Naive thymus-derived CD4-positive, alpha-beta T cell (primary cell): ENCODE results near the gene TMEM61. TPM values are rescaled to one million over a fixed set of nuclear protein-coding genes. Genes with fewer than 3 reads are reported as not detected.

ENCODE experiments used
- ATAC-seq: fragments of 150-1000 bp; cut with Tn5 transposase; 2 replicates; pipeline ENCODE4 v1.10.0; 2021; ENCODE audit warnings: mild to moderate bottlenecking, moderate library complexity
- CTCF ChIA-PET: fragments of 350-600 bp; sonication (Branson Sonifier 250); formaldehyde crosslinking; loops from one replicate; lab custom pipeline; 2021; ENCODE audit warnings: antibody characterized with exemption; lab: Charles Lee
- POLR2A ChIA-PET: fragments of 350-600 bp; sonication (Branson Sonifier 250); formaldehyde crosslinking; loops from one replicate; lab custom pipeline; 2021; ENCODE audit warnings: antibody characterized with exemption, inconsistent platforms; lab: Charles Lee
- DNase-seq, 9 donors: peaks; one replicate each; pipeline versions ENCODE4 v3.0.0 to v3.0.0-alpha.2; 2020 to 2022; ENCODE audit warnings: mixed read lengths in 1 of 9
- H3K27ac ChIP-seq: one replicate; pipeline ENCODE4 v1.7.0; 2013; ENCODE audit warnings: mild to moderate bottlenecking, low read depth, low read length, moderate library complexity
- H3K27me3 ChIP-seq, 2 donors: one replicate each; pipeline ENCODE4 v1.7.0; 2013; ENCODE audit warnings: low read length in 2 of 2, mild to moderate bottlenecking in 2 of 2, moderate library complexity in 2 of 2; ENCODE audit not compliant: control insufficient read depth in 2 of 2, insufficient read depth in 2 of 2
- H3K36me3 ChIP-seq, 3 experiments: 1 replicate in 2 of 3; 2 replicates in 1 of 3; pipeline ENCODE4 v1.7.0; 2013; ENCODE audit warnings: low read length in 3 of 3, mild to moderate bottlenecking in 3 of 3, moderate library complexity in 1 of 3; ENCODE audit not compliant: insufficient read depth in 3 of 3, control insufficient read depth in 2 of 3
- H3K4me1 ChIP-seq, 2 donors: one replicate each; pipeline ENCODE4 v1.7.0; 2013; ENCODE audit warnings: low read length in 2 of 2, mild to moderate bottlenecking in 2 of 2, moderate library complexity in 1 of 2; ENCODE audit not compliant: control insufficient read depth in 2 of 2, insufficient read depth in 2 of 2
- H3K4me3 ChIP-seq: 2 replicates; pipeline ENCODE4 v1.7.0; 2013; ENCODE audit warnings: mild to moderate bottlenecking, low read length
- H3K9me3 ChIP-seq, 3 experiments: 1 replicate in 2 of 3; 2 replicates in 1 of 3; pipeline ENCODE4 v1.7.0; 2013; ENCODE audit warnings: low read length in 3 of 3; ENCODE audit not compliant: control insufficient read depth in 2 of 3
- H3K27ac Mint-ChIP-seq, 9 donors: one replicate each; pipeline ENCODE4 v1.8.0; 2020 to 2022; ENCODE audit warnings: mixed read lengths in 9 of 9, mild to moderate bottlenecking in 8 of 9, moderate library complexity in 5 of 9, inconsistent platforms in 2 of 9
- H3K27me3 Mint-ChIP-seq, 5 donors: one replicate each; pipeline ENCODE4 v1.8.0; 2021 to 2022; ENCODE audit warnings: mixed read lengths in 5 of 5, mild to moderate bottlenecking in 1 of 5
- H3K36me3 Mint-ChIP-seq, 5 donors: one replicate each; pipeline ENCODE4 v1.8.0; 2020 to 2022; ENCODE audit warnings: mixed read lengths in 5 of 5, mild to moderate bottlenecking in 3 of 5, inconsistent platforms in 1 of 5
- H3K4me1 Mint-ChIP-seq, 7 donors: one replicate each; pipeline ENCODE4 v1.8.0; 2020 to 2022; ENCODE audit warnings: mixed read lengths in 7 of 7, mild to moderate bottlenecking in 3 of 7, inconsistent platforms in 1 of 7
- H3K4me3 Mint-ChIP-seq, 10 donors: one replicate each; pipeline ENCODE4 v1.8.0; 2020 to 2022; ENCODE audit warnings: mild to moderate bottlenecking in 10 of 10, mixed read lengths in 10 of 10, moderate library complexity in 6 of 10, inconsistent platforms in 2 of 10
- H3K9me3 Mint-ChIP-seq, 11 donors: one replicate each; pipeline ENCODE4 v1.8.0; 2020 to 2022; ENCODE audit warnings: mixed read lengths in 11 of 11, mild to moderate bottlenecking in 4 of 11, inconsistent platforms in 1 of 11, moderate library complexity in 1 of 11
- intact Hi-C, 2 donors: fragments of 100-400 bp; cut with micrococcal nuclease; formaldehyde crosslinking; loops; one replicate each; pipeline ENCODE4 v1.15.1; 2023
- polyA plus RNA-seq, 2 donors: library from polyadenylated mRNA; unstranded; fragments of 300-500 nt; fragmentation: Illumina TruSeq; gene quantifications; one replicate each; pipeline ENCODE4 v1.2.3, GENCODE V29; 2021
- total RNA-seq, 6 experiments: library from RNA in 5 of 6; stranded (reverse) in 5 of 6; gene quantifications; 1 replicate in 5 of 6; 2 replicates in 1 of 6; pipeline ENCODE4 v1.2.3 and lab custom pipeline; 2021 to 2026

Gene TMEM61
- total and polyA plus RNA-seq, 7 experiments from 2014 or later: not detected

DNA sequence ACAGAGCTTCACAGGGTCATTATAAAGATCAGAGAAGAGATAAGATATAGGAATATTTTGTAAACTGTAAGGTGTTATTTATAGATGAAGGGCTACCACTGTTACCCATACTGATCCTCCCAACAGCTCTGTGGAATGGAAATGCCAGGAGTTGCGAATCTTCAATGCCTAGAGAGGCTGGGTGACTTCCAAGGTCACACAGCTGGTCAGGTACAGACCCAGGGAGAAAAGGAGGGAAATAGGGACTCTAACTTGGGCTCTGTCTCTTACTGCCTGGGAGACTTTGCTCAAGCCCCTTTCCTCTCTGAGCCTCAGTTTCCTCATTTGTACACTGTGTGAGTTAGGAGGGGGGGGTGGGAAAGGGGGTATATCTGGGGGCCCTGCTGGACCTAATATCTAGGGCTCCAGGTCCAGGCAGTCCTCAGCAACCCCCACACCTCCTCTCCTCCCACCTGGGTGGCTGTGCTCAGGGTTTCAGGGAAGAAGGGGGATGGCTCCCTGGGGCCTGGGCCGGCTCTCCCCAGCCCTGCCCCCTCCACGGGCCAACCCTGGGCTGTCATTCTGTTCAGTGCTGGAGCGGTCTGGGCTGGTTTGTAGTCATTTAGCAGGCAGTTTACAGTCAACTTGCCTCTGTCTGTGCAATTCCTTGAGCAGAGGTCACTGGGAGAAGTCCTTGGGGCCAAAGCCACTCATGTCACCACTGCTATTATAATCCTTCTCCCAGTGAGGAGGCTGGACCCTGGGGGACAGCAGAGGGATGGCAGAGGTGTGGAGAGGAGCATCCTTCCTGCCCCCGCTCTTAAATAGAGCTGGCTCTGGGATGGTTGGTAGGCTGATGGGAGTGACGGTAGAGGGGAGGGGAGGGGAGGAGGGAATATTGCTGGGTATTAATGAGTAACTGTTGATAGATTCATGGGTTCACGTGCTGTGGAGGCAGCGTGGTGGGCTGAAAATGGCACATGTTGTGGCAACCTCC lies 20.0 kb downstream of the TMEM61 start:
- DNase-seq (no peak), ATAC-seq (no peak)
- peaks cover 12 to 22% (median 19%) of the 10 kb centered on the region in 7 donors for H3K4me1 Mint-ChIP-seq
- ChIA-PET CTCF (interaction anchor here (1.0 kb wide), 1 partner anchor 10 kb away, joined by 4 read pairs; no protein-coding TSS in a partner anchor), POLR2A (no interaction called here)
- H3K36me3 Mint-ChIP-seq: peaks cover 0 to 1% (median 0%) of the 10 kb centered on the region in 5 donors
- H3K27ac ChIP-seq: no peak overlapping the region
- intact Hi-C loops: no loop called here
- peaks cover 10 to 14% of the 10 kb centered on the region in 2 donors for H3K4me1 ChIP-seq
- peaks cover 0 to 5% (median 0%) of the 10 kb centered on the region in 11 donors for H3K9me3 Mint-ChIP-seq
- no peaks in the 10 kb centered on the region for H3K9me3 ChIP-seq
- no peaks in the 10 kb centered on the region for H3K27me3 ChIP-seq
- no peak overlapping the region for H3K4me3 ChIP-seq
- peak overlapping the region in 1 of 10 donors; percentile 42 for H3K4me3 Mint-ChIP-seq
- H3K27me3 Mint-ChIP-seq: peaks cover 21 to 40% (median 34%) of the 10 kb centered on the region in 5 donors
- H3K36me3 ChIP-seq: no peaks in the 10 kb centered on the region
- H3K27ac Mint-ChIP-seq: no peak overlapping the region

GRCh38 chr1:55001311-55001710 lies 20.9 kb downstream of the TMEM61 start:
- intact Hi-C loops: no loop called here
- ChIA-PET CTCF (interaction anchor here (1.0 kb wide), 1 partner anchor 11 kb away, joined by 4 read pairs; no protein-coding TSS in a partner anchor), POLR2A (no interaction called here)
- peaks cover 0 to 1% (median 0%) of the 10 kb centered on the region in 11 donors for H3K9me3 Mint-ChIP-seq
- no peak overlapping the region for H3K27ac ChIP-seq
- no peaks in the 10 kb centered on the region for H3K36me3 ChIP-seq
- no peak overlapping the region for H3K27ac Mint-ChIP-seq
- peaks cover 3 to 12% (median 10%) of the 10 kb centered on the region in 7 donors for H3K4me1 Mint-ChIP-seq
- peaks cover under 1 to 8% of the 10 kb centered on the region in 2 donors for H3K4me1 ChIP-seq
- no peaks in the 10 kb centered on the region for H3K27me3 ChIP-seq
- H3K4me3 ChIP-seq: no peak overlapping the region
- H3K36me3 Mint-ChIP-seq: no peaks in the 10 kb centered on the region
- DNase-seq: no peak
- H3K9me3 ChIP-seq: no peaks in the 10 kb centered on the region
- H3K27me3 Mint-ChIP-seq: peaks cover 12 to 31% (median 25%) of the 10 kb centered on the region in 5 donors
- no peak overlapping the region for H3K4me3 Mint-ChIP-seq
- no peak for ATAC-seq

GRCh38 chr1:55002686-55003085 lies 22.3 kb downstream of the TMEM61 start:
- CTCF ChIA-PET: interaction anchor here (1.1 to 1.6 kb wide), 2 partner anchors 15 to 52 kb away, joined by 3 to 4 read pairs; no protein-coding TSS in a partner anchor
- no peaks in the 10 kb centered on the region for H3K4me1 ChIP-seq
- intact Hi-C loops: no loop called here
- Mint-ChIP-seq H3K9me3 (no peaks in the 10 kb centered on the region), H3K27ac (no peak overlapping the region), H3K4me1 (no peaks in the 10 kb centered on the region), H3K36me3 (no peaks in the 10 kb centered on the region), H3K4me3 (no peak overlapping the region), H3K27me3 (peaks cover 4 to 17% (median 15%) of the 10 kb centered on the region in 5 donors)
- no peaks in the 10 kb centered on the region for H3K36me3 ChIP-seq
- DNase-seq: no peak
- H3K4me3 ChIP-seq: no peak overlapping the region
- no peak overlapping the region for H3K27ac ChIP-seq
- no peak for ATAC-seq
- no peaks in the 10 kb centered on the region for H3K9me3 ChIP-seq
- H3K27me3 ChIP-seq: no peaks in the 10 kb centered on the region
- POLR2A ChIA-PET: no interaction called here

DNA sequence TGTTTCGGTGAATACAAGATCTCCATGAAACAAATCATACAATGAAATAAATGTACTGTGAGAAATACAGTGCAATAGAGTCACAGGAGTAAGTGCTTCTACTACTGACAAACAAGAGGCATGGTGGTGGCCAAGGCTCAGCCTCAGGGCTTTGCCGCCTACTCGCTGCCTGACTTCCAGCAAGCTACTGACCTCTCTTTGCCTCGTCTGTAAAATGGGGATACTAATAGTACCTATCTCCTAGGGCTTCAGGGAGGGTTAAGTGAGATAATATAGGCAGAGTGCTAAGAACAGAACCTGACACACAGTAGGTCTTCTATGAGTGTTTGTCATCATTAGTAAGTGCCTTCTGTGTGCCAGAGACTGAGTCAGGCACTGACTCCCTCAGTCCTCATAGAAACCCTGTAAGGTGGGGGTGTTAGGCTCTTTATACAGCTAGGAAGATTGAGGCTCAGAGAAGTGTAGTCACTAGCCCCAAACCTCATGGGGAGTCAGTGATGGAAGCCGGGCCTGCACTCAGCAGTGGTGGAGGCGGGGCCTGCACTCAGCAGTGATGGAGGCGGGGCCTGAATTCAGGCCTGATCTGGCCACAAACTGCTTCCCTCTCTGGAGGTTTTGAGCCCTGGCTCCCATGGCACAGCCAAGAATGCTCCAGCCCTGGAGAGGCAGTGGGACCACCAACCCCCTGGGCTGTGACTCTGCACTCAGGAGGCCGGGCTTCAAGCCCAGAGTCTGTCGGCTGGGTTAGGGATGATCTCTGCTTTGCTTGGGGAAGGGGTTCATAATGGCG lies 25.1 kb downstream of the TMEM61 start:
- Histone ChIP-seq H3K4me3 (no peak overlapping the region), H3K4me1 (no peaks in the 10 kb centered on the region), H3K9me3 (no peaks in the 10 kb centered on the region), H3K27me3 (no peaks in the 10 kb centered on the region), H3K36me3 (no peaks in the 10 kb centered on the region), H3K27ac (no peak overlapping the region)
- ATAC-seq: no peak
- POLR2A ChIA-PET: no interaction called here
- no peaks in the 10 kb centered on the region for H3K9me3 Mint-ChIP-seq
- CTCF ChIA-PET: no interaction called here
- H3K4me3 Mint-ChIP-seq: no peak overlapping the region
- intact Hi-C loops: no loop called here
- H3K27me3 Mint-ChIP-seq: peaks cover 0 to 2% (median 0%) of the 10 kb centered on the region in 5 donors
- no peaks in the 10 kb centered on the region for H3K4me1 Mint-ChIP-seq
- H3K27ac Mint-ChIP-seq: no peak overlapping the region
- no peaks in the 10 kb centered on the region for H3K36me3 Mint-ChIP-seq
- no peak for DNase-seq

- H3K9me3 Mint-ChIP-seq: no peaks in the 10 kb centered on the region
- ATAC-seq (no peak), DNase-seq (no peak)
- Histone ChIP-seq H3K27me3 (no peaks in the 10 kb centered on the region), H3K4me3 (no peak overlapping the region), H3K9me3 (no peaks in the 10 kb centered on the region), H3K36me3 (no peaks in the 10 kb centered on the region), H3K4me1 (no peaks in the 10 kb centered on the region), H3K27ac (no peak overlapping the region)
- H3K27me3 Mint-ChIP-seq: no peaks in the 10 kb centered on the region
- intact Hi-C loops: no loop called here
- POLR2A ChIA-PET: no interaction called here
- H3K4me3 Mint-ChIP-seq: no peak overlapping the region
- no peak overlapping the region for H3K27ac Mint-ChIP-seq
- CTCF ChIA-PET: no interaction called here
- H3K4me1 Mint-ChIP-seq: no peaks in the 10 kb centered on the region
- no peaks in the 10 kb centered on the region for H3K36me3 Mint-ChIP-seq
Measured at GRCh38 chr1:55006931-55007330, 26.5 kb downstream of the TMEM61 start.

- Mint-ChIP-seq H3K27ac (no peak overlapping the region), H3K9me3 (no peaks in the 10 kb centered on the region), H3K27me3 (peaks cover 0 to 4% (median 0%) of the 10 kb centered on the region in 5 donors), H3K4me1 (no peaks in the 10 kb centered on the region), H3K4me3 (no peak overlapping the region), H3K36me3 (no peaks in the 10 kb centered on the region)
- Histone ChIP-seq H3K27me3 (no peaks in the 10 kb centered on the region), H3K4me1 (no peaks in the 10 kb centered on the region), H3K36me3 (no peaks in the 10 kb centered on the region), H3K9me3 (no peaks in the 10 kb centered on the region), H3K4me3 (no peak overlapping the region), H3K27ac (no peak overlapping the region)
- intact Hi-C loops: no loop called here
- ATAC-seq (no peak), DNase-seq (no peak)
- ChIA-PET POLR2A (no interaction called here), CTCF (no interaction called here)
Measured at GRCh38 chr1:55007625-55008024, 27.2 kb downstream of the TMEM61 start.
